ENCODE data around the gene GALNT11. TPM values are rescaled to one million over a fixed set of nuclear protein-coding genes. Genes with fewer than 3 reads are reported as not detected.

The GALNT11 gene
- total RNA-seq, 1 donor: 30.9 TPM

- H3K27me3 ChIP-seq (ENCODE audit: insufficient read depth, low read length): no peaks in the 10 kb centered on the region
- H3K4me3 ChIP-seq (ENCODE audit: low read length): no peak overlapping the region
- H3K4me1 ChIP-seq (ENCODE audit: insufficient read depth, low read length): no peaks in the 10 kb centered on the region
- no peaks in the 10 kb centered on the region for H3K9me3 ChIP-seq (ENCODE audit: low read depth, low read length)
These were observed 105.5 kb downstream of the GALNT11 start for GRCh38 chr7:152130658-152131590.

GRCh38 chr7:152131981-152132494 lies 106.6 kb downstream of the GALNT11 start:
- no peaks in the 10 kb centered on the region for H3K9me3 ChIP-seq (ENCODE audit: low read depth, low read length)
- H3K4me3 ChIP-seq (ENCODE audit: low read length): no peak overlapping the region
- H3K4me1 ChIP-seq (ENCODE audit: insufficient read depth, low read length): no peaks in the 10 kb centered on the region
- no peaks in the 10 kb centered on the region for H3K27me3 ChIP-seq (ENCODE audit: insufficient read depth, low read length)

GRCh38 chr7:152132812-152133211 lies 107.3 kb downstream of the GALNT11 start:
- Histone ChIP-seq H3K9me3 (ENCODE audit: low read depth, low read length) (no peaks in the 10 kb centered on the region), H3K4me1 (ENCODE audit: insufficient read depth, low read length) (no peaks in the 10 kb centered on the region), H3K4me3 (ENCODE audit: low read length) (no peak overlapping the region), H3K27me3 (ENCODE audit: insufficient read depth, low read length) (no peaks in the 10 kb centered on the region)

- H3K4me3 ChIP-seq (ENCODE audit: low read length): no peak overlapping the region
- H3K27me3 ChIP-seq (ENCODE audit: insufficient read depth, low read length): no peaks in the 10 kb centered on the region
- H3K4me1 ChIP-seq (ENCODE audit: insufficient read depth, low read length): no peaks in the 10 kb centered on the region
- no peaks in the 10 kb centered on the region for H3K9me3 ChIP-seq (ENCODE audit: low read depth, low read length)
These were observed 108.3 kb downstream of the GALNT11 start for GRCh38 chr7:152133804-152134203.

DNA sequence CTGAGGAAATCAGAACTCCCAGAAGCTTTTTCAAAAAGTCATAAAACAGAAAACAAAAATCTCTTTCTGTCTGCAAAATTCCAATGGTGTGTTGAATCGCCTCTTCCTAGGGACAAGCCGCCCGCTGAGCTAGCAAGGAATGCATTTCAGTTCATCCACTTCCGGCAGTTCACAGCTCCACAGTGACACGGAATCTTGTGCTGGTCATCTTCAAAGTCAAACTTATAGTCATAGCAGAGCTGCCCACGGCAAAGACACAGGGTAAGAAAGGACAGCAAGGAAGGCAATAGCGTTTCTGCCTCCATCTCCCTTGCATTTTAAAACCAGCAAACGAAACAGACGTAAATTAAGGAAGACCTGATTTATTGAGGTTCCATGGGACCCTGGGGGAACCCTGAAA lies 111.2 kb downstream of the GALNT11 start:
- H3K27me3 ChIP-seq (ENCODE audit: insufficient read depth, low read length): no peaks in the 10 kb centered on the region
- no peaks in the 10 kb centered on the region for H3K9me3 ChIP-seq (ENCODE audit: low read depth, low read length)
- no peak overlapping the region for H3K4me3 ChIP-seq (ENCODE audit: low read length)
- no peaks in the 10 kb centered on the region for H3K4me1 ChIP-seq (ENCODE audit: insufficient read depth, low read length)

DNA sequence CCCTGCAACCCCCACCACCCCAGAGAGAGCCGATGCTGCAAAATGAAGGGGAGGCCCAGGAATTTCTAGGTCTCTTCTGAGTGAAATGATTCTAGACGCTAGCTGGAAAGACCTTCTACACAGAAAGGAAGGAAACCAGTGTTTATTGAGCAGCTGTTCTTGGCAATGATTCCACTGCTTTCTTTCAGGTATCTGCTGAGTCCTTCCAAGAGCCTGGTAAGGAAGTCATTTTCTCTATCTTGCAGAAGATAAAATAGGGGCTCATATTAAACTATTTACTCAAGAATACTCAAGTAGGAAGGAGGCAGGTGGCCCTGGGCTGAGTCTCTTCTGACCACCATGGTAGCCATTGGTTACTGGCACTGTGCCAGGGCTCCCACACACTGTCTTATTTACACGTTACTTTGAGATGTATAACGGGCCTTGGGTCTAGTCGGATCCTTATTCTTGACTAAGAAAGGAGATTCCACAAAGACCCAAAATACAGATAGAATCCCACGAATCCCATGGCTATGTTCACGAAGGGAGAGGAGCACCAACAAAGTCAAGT lies 112.1 kb downstream of the GALNT11 start:
- Histone ChIP-seq H3K9me3 (ENCODE audit: low read depth, low read length) (no peaks in the 10 kb centered on the region), H3K4me3 (ENCODE audit: low read length) (no peak overlapping the region), H3K27me3 (ENCODE audit: insufficient read depth, low read length) (no peaks in the 10 kb centered on the region), H3K4me1 (ENCODE audit: insufficient read depth, low read length) (no peaks in the 10 kb centered on the region)

GRCh38 chr7:152140067-152140466 lies 114.6 kb downstream of the GALNT11 start:
- Histone ChIP-seq H3K4me1 (ENCODE audit: insufficient read depth, low read length) (peaks cover 15% of the 10 kb centered on the region), H3K27me3 (ENCODE audit: insufficient read depth, low read length) (no peaks in the 10 kb centered on the region), H3K9me3 (ENCODE audit: low read depth, low read length) (no peaks in the 10 kb centered on the region), H3K4me3 (ENCODE audit: low read length) (no peak overlapping the region)

GRCh38 chr7:152140560-152140959 lies 115.1 kb downstream of the GALNT11 start:
- Histone ChIP-seq H3K4me3 (ENCODE audit: low read length) (no peak overlapping the region), H3K4me1 (ENCODE audit: insufficient read depth, low read length) (peaks cover 15% of the 10 kb centered on the region), H3K9me3 (ENCODE audit: low read depth, low read length) (no peaks in the 10 kb centered on the region), H3K27me3 (ENCODE audit: insufficient read depth, low read length) (no peaks in the 10 kb centered on the region)

- H3K9me3 ChIP-seq (ENCODE audit: low read depth, low read length): no peaks in the 10 kb centered on the region
- peaks cover 15% of the 10 kb centered on the region for H3K4me1 ChIP-seq (ENCODE audit: insufficient read depth, low read length)
- no peaks in the 10 kb centered on the region for H3K27me3 ChIP-seq (ENCODE audit: insufficient read depth, low read length)
- no peak overlapping the region for H3K4me3 ChIP-seq (ENCODE audit: low read length)
These were observed 117.6 kb downstream of the GALNT11 start for GRCh38 chr7:152142976-152143595.

- no peaks in the 10 kb centered on the region for H3K9me3 ChIP-seq (ENCODE audit: low read depth, low read length)
- no peaks in the 10 kb centered on the region for H3K27me3 ChIP-seq (ENCODE audit: insufficient read depth, low read length)
- no peak overlapping the region for H3K4me3 ChIP-seq (ENCODE audit: low read length)
- H3K4me1 ChIP-seq (ENCODE audit: insufficient read depth, low read length): peaks cover 15% of the 10 kb centered on the region
These were observed 119.2 kb downstream of the GALNT11 start for GRCh38 chr7:152144557-152145245.

DNA sequence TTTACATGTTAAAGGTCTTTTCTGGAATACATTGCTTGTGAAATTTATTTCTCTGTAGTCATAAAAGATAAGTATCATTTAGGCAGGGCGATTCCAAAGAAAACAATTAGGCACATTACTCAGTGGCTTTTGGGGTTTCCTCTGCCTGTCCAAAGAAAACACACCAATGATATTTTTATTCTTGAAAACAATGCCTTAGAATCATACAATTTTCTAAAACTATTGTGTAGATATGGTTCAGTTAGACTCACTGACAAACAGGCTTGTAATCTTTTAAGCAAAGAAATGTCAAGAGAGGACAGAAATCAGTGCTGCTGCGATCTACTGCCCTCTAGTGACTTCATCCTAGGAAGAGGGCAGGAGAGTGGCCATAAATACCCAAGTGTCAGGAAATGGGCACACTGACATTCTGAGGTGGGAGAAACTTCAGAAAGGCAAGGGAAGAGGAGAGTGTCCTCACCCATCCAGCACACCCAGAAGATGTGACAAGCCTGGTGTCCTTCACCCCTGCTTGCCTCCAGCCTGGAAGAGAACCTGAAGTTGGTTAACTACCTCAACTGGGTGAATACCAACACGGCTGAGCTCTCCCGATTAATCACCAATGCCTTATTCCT lies 120.5 kb downstream of the GALNT11 start:
- peaks cover 15% of the 10 kb centered on the region for H3K4me1 ChIP-seq (ENCODE audit: insufficient read depth, low read length)
- no peak overlapping the region for H3K4me3 ChIP-seq (ENCODE audit: low read length)
- no peaks in the 10 kb centered on the region for H3K9me3 ChIP-seq (ENCODE audit: low read depth, low read length)
- H3K27me3 ChIP-seq (ENCODE audit: insufficient read depth, low read length): no peaks in the 10 kb centered on the region

GRCh38 chr7:152148706-152149105 lies 123.2 kb downstream of the GALNT11 start:
- H3K9me3 ChIP-seq (ENCODE audit: low read depth, low read length): no peaks in the 10 kb centered on the region

DNA sequence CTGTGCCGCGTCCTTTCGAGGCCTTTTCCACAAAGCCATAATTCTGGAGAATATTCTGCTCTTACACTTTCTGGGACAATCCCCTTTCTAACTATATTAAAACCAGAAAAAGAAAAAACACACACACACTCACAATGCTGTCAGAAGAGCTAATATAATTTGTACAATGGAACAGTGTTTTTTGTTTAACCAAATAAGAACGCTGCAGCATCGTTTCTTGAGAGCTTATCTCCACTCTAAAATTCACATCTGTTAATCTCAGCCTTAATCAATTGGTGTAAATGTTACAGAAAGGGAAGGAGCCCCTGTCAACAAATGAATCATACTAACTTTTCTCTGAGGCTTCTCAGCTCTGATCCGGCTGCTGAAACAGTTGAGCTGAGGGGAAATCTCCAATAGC lies 123.9 kb downstream of the GALNT11 start:
- peaks cover 3% of the 10 kb centered on the region for H3K4me1 ChIP-seq (ENCODE audit: insufficient read depth, low read length)
- no peak overlapping the region for H3K4me3 ChIP-seq (ENCODE audit: low read length)
- no peaks in the 10 kb centered on the region for H3K9me3 ChIP-seq (ENCODE audit: low read depth, low read length)
- H3K27me3 ChIP-seq (ENCODE audit: insufficient read depth, low read length): no peaks in the 10 kb centered on the region

More at GRCh38 chr7:152148706-152149105, 123.2 kb downstream of the GALNT11 start:
- Histone ChIP-seq H3K4me3 (ENCODE audit: low read length) (no peak overlapping the region), H3K27me3 (ENCODE audit: insufficient read depth, low read length) (no peaks in the 10 kb centered on the region), H3K4me1 (ENCODE audit: insufficient read depth, low read length) (peaks cover 9% of the 10 kb centered on the region)

DNA sequence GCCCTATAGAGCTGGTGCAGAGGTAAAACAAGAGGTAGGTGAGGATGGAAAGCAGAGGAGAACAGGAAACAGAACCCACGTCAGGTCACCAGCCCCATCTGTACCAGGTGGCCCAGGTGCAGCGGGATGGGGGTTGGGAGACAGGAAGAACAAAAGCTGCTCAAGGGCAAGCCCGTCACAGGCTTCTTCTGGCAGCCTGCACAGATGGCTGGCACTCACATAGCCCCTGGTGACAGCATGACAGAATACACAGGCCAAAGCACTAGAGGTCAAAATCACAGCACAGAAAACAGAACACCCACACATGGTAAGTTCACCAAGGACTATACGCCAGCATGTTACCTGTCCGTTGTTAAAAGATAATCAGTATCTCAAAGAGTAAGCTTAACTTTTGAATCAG lies 126.8 kb downstream of the GALNT11 start:
- Histone ChIP-seq H3K4me1 (ENCODE audit: insufficient read depth, low read length) (no peaks in the 10 kb centered on the region), H3K4me3 (ENCODE audit: low read length) (no peak overlapping the region), H3K9me3 (ENCODE audit: low read depth, low read length) (no peaks in the 10 kb centered on the region), H3K27me3 (ENCODE audit: insufficient read depth, low read length) (no peaks in the 10 kb centered on the region)

Measured in mononuclear cell (primary cell).